Measurements from ENCODE around the gene LMO7.

- TF ChIP-seq CTCF (IDR thresholded peaks at IDR 0.05) = no peak
- no peak for TF ChIP-seq EP300 (IDR thresholded peaks at IDR 0.05)
- TF ChIP-seq POLR2A (IDR thresholded peaks at IDR 0.05) = no peak
- no peak for TF ChIP-seq POLR2AphosphoS5 (IDR thresholded peaks at IDR 0.05)
Observed at GRCh38 chr13:75620020-75620419, 16.1 kb upstream of the LMO7 start.
